Activated CD4-positive, alpha-beta T cell treated with anti-CD3 and anti-CD28 coated beads for 48 hours (primary cell): ENCODE results near the gene PRPF6.
"Not testable (repeated sequence)": the region's sequence is repeated elsewhere in the genome, so short reads cannot be mapped to it uniquely, and the experiment has no call there.

Experiments
- DNase-seq: peaks from one replicate; pipeline ENCODE4 v3.0.0-alpha.2; 2020

Gene PRPF6

GRCh38 chr20:63960654-63961621, 20.0 kb upstream of the PRPF6 start:
- not testable (repeated sequence) for DNase-seq

- DNase-seq = no peak
Measured at GRCh38 chr20:63961664-63962425, 19.1 kb upstream of the PRPF6 start.

- DNase-seq = no peak
Measured at GRCh38 chr20:63962426-63963347, 18.2 kb upstream of the PRPF6 start.

- no peak for DNase-seq
Measured at GRCh38 chr20:63963348-63963741, 17.6 kb upstream of the PRPF6 start.

- no peak for DNase-seq
Measured at GRCh38 chr20:63963784-63964301, 17.1 kb upstream of the PRPF6 start.

GRCh38 chr20:63964412-63964811, 16.5 kb upstream of the PRPF6 start:
- no peak for DNase-seq

- DNase-seq = no peak
Measured at GRCh38 chr20:63966172-63966943, 14.6 kb upstream of the PRPF6 start.

- no peak for DNase-seq
Measured at GRCh38 chr20:63966944-63967322, 14.0 kb upstream of the PRPF6 start.

GRCh38 chr20:63967330-63968135, 13.4 kb upstream of the PRPF6 start:
- DNase-seq = no peak

GRCh38 chr20:63968136-63968927, 12.6 kb upstream of the PRPF6 start:
- DNase-seq = no peak

- no peak for DNase-seq
Measured at GRCh38 chr20:63968928-63969760, 11.8 kb upstream of the PRPF6 start.

- peak; percentile 72 for DNase-seq
Measured at GRCh38 chr20:63969838-63970713, 10.9 kb upstream of the PRPF6 start, which contains the start of gene ZNF512B. TSS of gene ZNF512B (minus strand) at chr20:63969930. CDS start at chr20:63967950, 1,980 bp downstream.

- no peak for DNase-seq
Measured at GRCh38 chr20:63970714-63971431, 10.1 kb upstream of the PRPF6 start.

- DNase-seq = not testable (repeated sequence)
Measured at GRCh38 chr20:63971960-63972311, 9.0 kb upstream of the PRPF6 start.

GRCh38 chr20:63972312-63973159, 8.4 kb upstream of the PRPF6 start:
- no peak for DNase-seq

GRCh38 chr20:63973160-63973479, 7.8 kb upstream of the PRPF6 start:
- DNase-seq = no peak
